Measurements from ENCODE around the gene NLN. TPM values are rescaled to one million over a fixed set of nuclear protein-coding genes. Genes with fewer than 3 reads are reported as not detected.

The NLN gene
- total and polyA plus RNA-seq, 2 experiments from 2014 or later = 16.4 to 24.3 TPM

GRCh38 chr5:65758546-65759144, 36.6 kb downstream of the NLN start:
- H3K9me3 ChIP-seq (ENCODE audit: low read depth) = no peaks in the 10 kb centered on the region
- no peak overlapping the region for H3K27ac ChIP-seq
- H4K20me1 ChIP-seq (ENCODE audit: insufficient read depth, poor library complexity, severe bottlenecking) = no peaks in the 10 kb centered on the region
- no peak for DNase-seq (ENCODE audit: low spot score)
- H2AFZ ChIP-seq = no peak overlapping the region
- TF ChIP-seq EZH2 (IDR thresholded peaks at IDR 0.05; ENCODE audit: borderline replicate concordance) = no peak
- TF ChIP-seq CTCF (IDR thresholded peaks at IDR 0.05; ENCODE audit: poor library complexity) = no peak
- TF ChIP-seq EZH2phosphoT487 (IDR thresholded peaks at IDR 0.05; ENCODE audit: low read depth, severe bottlenecking, unreplicated experiment) = no peak
- H3K4me1 ChIP-seq (ENCODE audit: insufficient read depth) = no peaks in the 10 kb centered on the region
- no peaks in the 10 kb centered on the region for H3K36me3 ChIP-seq (replicated peaks; ENCODE audit: insufficient read depth, low read depth)
- H3K27me3 ChIP-seq = no peaks in the 10 kb centered on the region
- no peak overlapping the region for H3K4me2 ChIP-seq
- no peak overlapping the region for H3K4me3 ChIP-seq
- no peaks in the 10 kb centered on the region for H3K9me2 ChIP-seq (replicated peaks; ENCODE audit: insufficient read depth)
- WGBS (ENCODE audit: low lambda C conversion rate, missing lambda C conversion rate) = 78% methylated on average over 4 of the region's 4 CpGs
- no peaks in the 10 kb centered on the region for H3K79me2 ChIP-seq

- no peak for TF ChIP-seq EZH2 (IDR thresholded peaks at IDR 0.05; ENCODE audit: borderline replicate concordance)
- TF ChIP-seq EZH2phosphoT487 (IDR thresholded peaks at IDR 0.05; ENCODE audit: low read depth, severe bottlenecking, unreplicated experiment) = no peak
- TF ChIP-seq CTCF (IDR thresholded peaks at IDR 0.05; ENCODE audit: poor library complexity) = peak; percentile 27
- H2AFZ ChIP-seq = no peak overlapping the region
- no peak overlapping the region for H3K4me3 ChIP-seq
- peak; percentile 29 for DNase-seq (ENCODE audit: low spot score)
- H3K4me2 ChIP-seq = no peak overlapping the region
- H3K9me3 ChIP-seq (ENCODE audit: low read depth) = no peaks in the 10 kb centered on the region
- no peaks in the 10 kb centered on the region for H3K27me3 ChIP-seq
- H3K9me2 ChIP-seq (replicated peaks; ENCODE audit: insufficient read depth) = no peaks in the 10 kb centered on the region
- WGBS (ENCODE audit: low lambda C conversion rate, missing lambda C conversion rate) = 88% methylated on average over 2 of the region's 2 CpGs
- H3K27ac ChIP-seq = no peak overlapping the region
- H4K20me1 ChIP-seq (ENCODE audit: insufficient read depth, poor library complexity, severe bottlenecking) = no peaks in the 10 kb centered on the region
- H3K79me2 ChIP-seq = no peaks in the 10 kb centered on the region
- no peaks in the 10 kb centered on the region for H3K4me1 ChIP-seq (ENCODE audit: insufficient read depth)
- H3K36me3 ChIP-seq (replicated peaks; ENCODE audit: insufficient read depth, low read depth) = no peaks in the 10 kb centered on the region
These were observed 38.7 kb downstream of the NLN start for GRCh38 chr5:65760504-65761275.

GRCh38 chr5:65762234-65762633, 40.2 kb downstream of the NLN start:
- Histone ChIP-seq H3K4me3 (no peak overlapping the region), H3K4me1 (ENCODE audit: insufficient read depth) (no peaks in the 10 kb centered on the region), H3K4me2 (no peak overlapping the region), H3K27me3 (no peaks in the 10 kb centered on the region), H3K9me2 (replicated peaks; ENCODE audit: insufficient read depth) (no peaks in the 10 kb centered on the region), H3K79me2 (no peaks in the 10 kb centered on the region), H3K27ac (no peak overlapping the region), H3K9me3 (ENCODE audit: low read depth) (no peaks in the 10 kb centered on the region), H4K20me1 (ENCODE audit: insufficient read depth, poor library complexity, severe bottlenecking) (no peaks in the 10 kb centered on the region), H2AFZ (no peak overlapping the region), H3K36me3 (replicated peaks; ENCODE audit: insufficient read depth, low read depth) (no peaks in the 10 kb centered on the region)
- TF ChIP-seq CTCF (IDR thresholded peaks at IDR 0.05; ENCODE audit: poor library complexity) = no peak
- WGBS (ENCODE audit: low lambda C conversion rate, missing lambda C conversion rate) = 80% methylated on average over 1 of the region's 1 CpG
- no peak for DNase-seq (ENCODE audit: low spot score)

Measured in hepatocyte (in vitro differentiated cells).